IPS-18a (cell line): ENCODE measurements around the gene STAG1.
"Not testable (repeated sequence)": the region's sequence is repeated elsewhere in the genome, so short reads cannot be mapped to it uniquely, and the experiment has no call there.

Experiments
- H3K27ac ChIP-seq: one replicate; pipeline ENCODE4 v1.5.1; 2013; ENCODE audit warnings: low read length
- H3K27me3 ChIP-seq: one replicate; pipeline ENCODE4 v1.6.1; 2013; ENCODE audit warnings: mild to moderate bottlenecking, low read length; ENCODE audit not compliant: control insufficient read depth, insufficient read depth
- H3K36me3 ChIP-seq: one replicate; pipeline ENCODE4 v1.6.1; 2013; ENCODE audit warnings: low read depth, low read length; ENCODE audit not compliant: control insufficient read depth
- H3K4me1 ChIP-seq: one replicate; pipeline ENCODE4 v1.6.1; 2013; ENCODE audit warnings: low read depth, low read length; ENCODE audit not compliant: control insufficient read depth
- H3K4me3 ChIP-seq: one replicate; pipeline ENCODE4 v1.5.1; 2013; ENCODE audit warnings: low read length
- H3K9ac ChIP-seq: one replicate; pipeline ENCODE4 v1.6.1; 2013; ENCODE audit warnings: mild to moderate bottlenecking, low read length, moderate library complexity
- H3K9me3 ChIP-seq: one replicate; pipeline ENCODE4 v1.6.1; 2013; ENCODE audit warnings: low read depth, low read length; ENCODE audit not compliant: control insufficient read depth

Gene STAG1

GRCh38 chr3:136752172-136752421 lies at the start of gene STAG1:
STAG1 (minus strand) TSS chr3:136752378; CDS start chr3:136630898, 121,480 bp downstream.
- Histone ChIP-seq H3K9me3 (no peaks in the 10 kb centered on the region), H3K4me1 (peaks cover 26% of the 10 kb centered on the region), H3K27me3 (no peaks in the 10 kb centered on the region), H3K9ac (peak within 1 kb of the TSS; percentile 97), H3K4me3 (peak within 1 kb of the TSS; percentile 94), H3K27ac (peak within 1 kb of the TSS; percentile 96), H3K36me3 (no peaks in the 10 kb centered on the region)

GRCh38 chr3:136801146-136801545 lies 49.0 kb upstream of the STAG1 start:
- not testable (repeated sequence) for H3K4me1 ChIP-seq, H3K27ac ChIP-seq, H3K27me3 ChIP-seq, H3K4me3 ChIP-seq, H3K9me3 ChIP-seq, H3K36me3 ChIP-seq, H3K9ac ChIP-seq

DNA sequence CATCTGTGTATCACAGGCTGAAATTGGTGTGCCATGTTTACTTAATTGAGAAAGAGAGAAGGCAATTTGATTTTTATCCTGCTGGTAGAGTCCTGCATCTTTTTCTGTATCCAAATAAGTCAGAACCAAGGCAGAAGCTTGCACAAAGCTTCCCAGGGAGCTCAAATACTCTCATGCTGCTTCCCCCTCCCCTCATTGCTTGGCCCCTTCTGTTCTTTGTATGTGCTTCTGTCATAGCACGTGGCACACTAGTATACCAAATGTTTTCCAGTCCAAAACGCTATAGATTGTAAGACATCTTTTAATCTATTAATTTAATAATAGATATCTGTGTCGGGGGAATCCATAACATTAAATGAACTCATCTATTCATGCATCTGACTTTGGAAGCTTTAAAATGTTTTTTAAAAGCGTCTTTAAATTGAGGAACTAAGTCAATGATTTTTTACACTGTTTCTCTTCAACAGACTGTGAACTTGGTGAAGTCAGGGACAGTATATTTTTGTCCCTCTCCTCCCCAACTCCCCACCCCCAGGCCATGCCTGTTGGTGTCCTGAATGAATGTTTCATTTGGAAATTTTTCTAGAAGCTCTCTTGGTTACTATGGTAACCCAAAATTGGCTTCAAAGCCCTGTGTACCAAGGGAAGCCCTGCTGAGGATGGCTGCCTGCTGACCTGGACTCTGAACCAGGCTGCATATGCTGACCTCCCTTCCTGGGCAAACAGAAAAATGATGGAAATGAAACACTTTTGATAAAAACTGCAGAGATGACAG lies 40.6 kb upstream of the STAG1 start:
- Histone ChIP-seq H3K4me3 (no peak overlapping the region), H3K9me3 (no peaks in the 10 kb centered on the region), H3K9ac (no peak overlapping the region), H3K4me1 (peaks cover 3% of the 10 kb centered on the region), H3K27ac (no peak overlapping the region), H3K36me3 (no peaks in the 10 kb centered on the region), H3K27me3 (no peaks in the 10 kb centered on the region)

GRCh38 chr3:136790786-136791185 lies 38.6 kb upstream of the STAG1 start:
- Histone ChIP-seq H3K4me3 (no peak overlapping the region), H3K9me3 (no peaks in the 10 kb centered on the region), H3K27me3 (no peaks in the 10 kb centered on the region), H3K27ac (no peak overlapping the region), H3K36me3 (no peaks in the 10 kb centered on the region), H3K9ac (no peak overlapping the region), H3K4me1 (peaks cover 14% of the 10 kb centered on the region)

GRCh38 chr3:136789976-136790375 lies 37.8 kb upstream of the STAG1 start:
- Histone ChIP-seq H3K9ac (no peak overlapping the region), H3K4me3 (no peak overlapping the region), H3K9me3 (no peaks in the 10 kb centered on the region), H3K27ac (no peak overlapping the region), H3K27me3 (no peaks in the 10 kb centered on the region), H3K36me3 (no peaks in the 10 kb centered on the region), H3K4me1 (peaks cover 14% of the 10 kb centered on the region)

GRCh38 chr3:136788154-136788553 lies 36.0 kb upstream of the STAG1 start:
- no peaks in the 10 kb centered on the region for H3K36me3 ChIP-seq
- H3K9me3 ChIP-seq, result no peaks in the 10 kb centered on the region
- H3K4me1 ChIP-seq, result peaks cover 14% of the 10 kb centered on the region
- H3K9ac ChIP-seq, result no peak overlapping the region
- H3K27me3 ChIP-seq, result no peaks in the 10 kb centered on the region
- H3K4me3 ChIP-seq, result no peak overlapping the region
- H3K27ac ChIP-seq, result no peak overlapping the region

DNA sequence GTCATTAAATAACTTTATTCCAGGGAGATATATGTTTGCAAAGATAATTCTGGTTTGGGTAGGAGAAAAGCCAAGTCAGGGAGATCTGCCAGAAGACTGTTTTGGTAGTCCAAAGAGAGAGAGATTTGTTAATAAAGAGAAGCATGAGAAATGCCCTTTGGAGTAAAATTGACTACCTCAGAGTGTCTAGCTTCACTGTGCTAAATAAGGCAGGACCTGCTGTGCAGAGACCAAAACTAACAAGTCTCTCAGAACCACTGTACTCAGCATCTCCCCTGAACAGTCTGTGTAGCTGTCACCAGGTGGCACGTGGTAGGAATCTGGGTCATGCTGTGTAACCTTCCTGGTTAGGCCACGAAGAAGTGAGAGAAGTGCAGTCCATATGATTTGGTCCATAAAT lies 35.2 kb upstream of the STAG1 start:
- H3K4me1 ChIP-seq, result peaks cover 10% of the 10 kb centered on the region
- H3K27me3 ChIP-seq, result no peaks in the 10 kb centered on the region
- no peak overlapping the region for H3K27ac ChIP-seq
- H3K9ac ChIP-seq, result no peak overlapping the region
- H3K4me3 ChIP-seq, result no peak overlapping the region
- no peaks in the 10 kb centered on the region for H3K36me3 ChIP-seq
- H3K9me3 ChIP-seq, result no peaks in the 10 kb centered on the region

DNA sequence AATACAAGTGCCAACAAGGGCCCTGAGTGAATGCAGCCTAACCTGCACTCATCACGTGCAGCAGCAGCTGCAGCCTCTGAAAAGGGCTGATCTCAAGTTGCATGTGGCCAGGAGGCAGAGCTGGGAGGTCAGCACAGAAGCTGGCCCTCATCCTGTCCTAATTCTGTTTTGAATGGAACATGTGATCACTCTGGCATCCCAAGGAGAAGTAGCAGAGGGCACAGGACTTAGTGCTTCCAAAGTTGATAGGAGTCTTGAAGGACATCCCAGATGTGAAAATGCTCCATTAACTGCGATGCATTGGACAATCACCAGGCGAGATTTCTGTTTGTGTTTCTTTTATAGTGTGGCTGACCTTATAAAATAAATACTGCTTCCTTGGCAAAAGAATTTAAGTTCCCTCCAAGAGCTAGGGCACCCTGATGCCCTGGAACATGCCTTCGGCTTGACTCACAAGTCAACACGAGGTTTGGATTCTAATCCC lies 31.6 kb upstream of the STAG1 start:
- Histone ChIP-seq H3K4me1 (peaks cover 10% of the 10 kb centered on the region), H3K9ac (no peak overlapping the region), H3K36me3 (no peaks in the 10 kb centered on the region), H3K27me3 (no peaks in the 10 kb centered on the region), H3K27ac (no peak overlapping the region), H3K9me3 (no peaks in the 10 kb centered on the region), H3K4me3 (no peak overlapping the region)

GRCh38 chr3:136780741-136781140 lies 28.6 kb upstream of the STAG1 start:
- no peaks in the 10 kb centered on the region for H3K27me3 ChIP-seq
- no peak overlapping the region for H3K9ac ChIP-seq
- no peaks in the 10 kb centered on the region for H3K4me1 ChIP-seq
- no peak overlapping the region for H3K27ac ChIP-seq
- H3K9me3 ChIP-seq, result no peaks in the 10 kb centered on the region
- no peaks in the 10 kb centered on the region for H3K36me3 ChIP-seq
- H3K4me3 ChIP-seq, result no peak overlapping the region

DNA sequence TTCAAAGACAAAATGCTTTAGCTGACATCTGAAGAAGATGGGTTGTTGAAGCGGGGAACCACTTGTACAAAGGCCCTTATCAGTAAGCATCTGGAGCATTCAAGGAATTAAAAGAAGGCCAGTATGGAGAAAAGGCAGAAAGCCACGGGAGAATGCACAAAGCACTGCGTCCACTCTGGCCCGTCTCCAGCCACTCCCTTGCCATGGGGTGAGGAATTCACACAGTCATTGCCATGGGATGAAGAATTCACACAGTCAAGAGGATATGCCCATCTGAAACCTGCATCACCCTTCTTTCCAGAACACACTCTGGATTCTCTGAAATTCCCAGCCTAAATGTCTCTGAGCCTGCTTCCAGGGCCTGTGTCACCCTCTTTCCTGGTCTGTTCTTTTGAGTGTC lies 26.7 kb upstream of the STAG1 start:
- Histone ChIP-seq H3K27ac (no peak overlapping the region), H3K9me3 (no peaks in the 10 kb centered on the region), H3K27me3 (no peaks in the 10 kb centered on the region), H3K4me3 (no peak overlapping the region), H3K4me1 (no peaks in the 10 kb centered on the region), H3K9ac (no peak overlapping the region), H3K36me3 (no peaks in the 10 kb centered on the region)

DNA sequence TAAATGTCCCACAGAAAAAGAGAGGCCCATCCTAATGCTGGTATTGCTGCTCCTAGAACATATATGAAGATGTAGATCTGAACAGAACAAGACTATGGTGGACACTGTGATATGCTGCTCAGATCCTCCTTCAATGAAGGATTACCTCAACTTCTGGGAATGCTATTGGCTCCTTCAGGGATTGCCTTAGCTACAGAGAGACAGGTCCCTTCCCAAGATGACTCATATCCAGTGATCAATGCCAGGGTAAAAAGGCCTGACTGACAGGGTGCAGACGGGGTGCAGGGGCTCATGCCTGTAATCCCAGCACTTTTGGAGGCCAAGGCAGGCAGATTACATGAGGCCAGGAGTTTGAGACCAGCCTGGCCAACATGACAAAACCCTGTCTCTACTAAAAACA lies 20.5 kb upstream of the STAG1 start:
- no peaks in the 10 kb centered on the region for H3K4me1 ChIP-seq
- no peak overlapping the region for H3K9ac ChIP-seq
- no peaks in the 10 kb centered on the region for H3K36me3 ChIP-seq
- H3K4me3 ChIP-seq, result no peak overlapping the region
- H3K9me3 ChIP-seq, result no peaks in the 10 kb centered on the region
- H3K27ac ChIP-seq, result no peak overlapping the region
- no peaks in the 10 kb centered on the region for H3K27me3 ChIP-seq
